Mesenchymal stem cell (in vitro differentiated cells and primary cell): ENCODE data around the gene NUP98.

Source experiments
- DNase-seq: peaks from one replicate; pipeline ENCODE4 v3.0.0-alpha.2; 2013
- H2AFZ ChIP-seq: one replicate; pipeline ENCODE4 v1.6.1; 2013; ENCODE audit warnings: low read depth, mild to moderate bottlenecking, control low read depth, inconsistent platforms, low read length, moderate library complexity
- H2AK5ac ChIP-seq: 2 replicates; pipeline ENCODE4 v1.6.1; 2013; ENCODE audit warnings: low read length, moderate library complexity, mild to moderate bottlenecking, inconsistent platforms; ENCODE audit not compliant: severe bottlenecking
- H2BK120ac ChIP-seq: one replicate; pipeline ENCODE4 v1.6.1; 2013; ENCODE audit warnings: low read depth, mild to moderate bottlenecking, inconsistent platforms, low read length, moderate library complexity
- H2BK12ac ChIP-seq, 2 experiments: one replicate each; pipeline ENCODE4 v1.6.1; 2013; ENCODE audit warnings: inconsistent platforms in 2 of 2, low read length in 2 of 2, mild to moderate bottlenecking in 2 of 2, moderate library complexity in 2 of 2, control low read depth in 1 of 2
- H2BK15ac ChIP-seq: one replicate; pipeline ENCODE4 v1.6.1; 2013; ENCODE audit warnings: mild to moderate bottlenecking, low read depth, inconsistent platforms; ENCODE audit not compliant: poor library complexity, severe bottlenecking
- H2BK5ac ChIP-seq: 2 replicates; pipeline ENCODE4 v1.6.1; 2013; ENCODE audit warnings: low read depth, mild to moderate bottlenecking, low read length, control low read depth, inconsistent platforms; ENCODE audit not compliant: poor library complexity, severe bottlenecking
- H3K14ac ChIP-seq, 2 experiments: one replicate each; pipeline ENCODE4 v1.6.1; 2013; ENCODE audit warnings: inconsistent platforms in 2 of 2, low read length in 2 of 2, control low read depth in 1 of 2, mild to moderate bottlenecking in 1 of 2, moderate library complexity in 1 of 2
- H3K18ac ChIP-seq, 2 experiments: one replicate each; pipeline ENCODE4 v1.6.1; 2013; ENCODE audit warnings: inconsistent platforms in 2 of 2, low read length in 2 of 2, control low read depth in 1 of 2, low read depth in 1 of 2, mild to moderate bottlenecking in 1 of 2
- H3K23ac ChIP-seq, 2 experiments: one replicate each; pipeline ENCODE4 v1.6.1; 2013; ENCODE audit warnings: inconsistent platforms in 2 of 2, low read length in 2 of 2, mild to moderate bottlenecking in 2 of 2, moderate library complexity in 2 of 2, control low read depth in 1 of 2
- H3K27ac ChIP-seq: 2 replicates; pipeline ENCODE4 v1.5.1; 2013; ENCODE audit warnings: mild to moderate bottlenecking, moderate library complexity, low read length, control low read depth, inconsistent platforms; ENCODE audit not compliant: poor library complexity, severe bottlenecking
- H3K27me3 ChIP-seq, 2 experiments: 2 replicates each; pipeline versions ENCODE4 v1.6.1 to v1.7.0; 2013; ENCODE audit warnings: low read length in 2 of 2, mild to moderate bottlenecking in 2 of 2, moderate library complexity in 2 of 2, control low read depth in 1 of 2, inconsistent platforms in 1 of 2; ENCODE audit not compliant: control insufficient read depth in 1 of 2, insufficient read depth in 1 of 2
- H3K36me3 ChIP-seq, 2 experiments: 2 replicates each; pipeline versions ENCODE4 v1.6.1 to v1.7.0; 2013; ENCODE audit warnings: low read length in 2 of 2, control low read depth in 1 of 2, inconsistent platforms in 1 of 2, low read depth in 1 of 2, mild to moderate bottlenecking in 1 of 2; ENCODE audit not compliant: insufficient read depth in 2 of 2, control insufficient read depth in 1 of 2
- H3K4ac ChIP-seq, 2 experiments: one replicate each; pipeline ENCODE4 v1.6.1; 2013; ENCODE audit warnings: inconsistent platforms in 2 of 2, low read length in 2 of 2, mild to moderate bottlenecking in 2 of 2, moderate library complexity in 2 of 2, control low read depth in 1 of 2, low read depth in 1 of 2
- H3K4me1 ChIP-seq: 2 replicates; pipeline ENCODE4 v1.6.1; 2013; ENCODE audit warnings: low read depth, low read length, control low read depth; ENCODE audit not compliant: control insufficient read depth, insufficient read depth
- H3K4me2 ChIP-seq: 2 replicates; pipeline ENCODE4 v1.6.1; 2013; ENCODE audit warnings: low read length, mild to moderate bottlenecking, inconsistent platforms; ENCODE audit not compliant: poor library complexity, severe bottlenecking
- H3K4me3 ChIP-seq, 2 experiments: 2 replicates each; pipeline versions ENCODE4 v1.5.1 to v1.7.0; 2013; ENCODE audit warnings: low read length in 2 of 2, mild to moderate bottlenecking in 2 of 2, control low read depth in 1 of 2, low read depth in 1 of 2; ENCODE audit not compliant: insufficient read depth in 1 of 2
- H3K79me1 ChIP-seq: replicated peaks from 2 replicates; pipeline ENCODE4 v1.6.1; 2013; ENCODE audit warnings: mild to moderate bottlenecking, control low read depth, low read length, inconsistent platforms; ENCODE audit not compliant: poor library complexity, severe bottlenecking
- H3K9ac ChIP-seq: 2 replicates; pipeline ENCODE4 v1.7.0; 2013; ENCODE audit warnings: mild to moderate bottlenecking, low read length, moderate library complexity
- H3K9me3 ChIP-seq: 2 replicates; pipeline ENCODE4 v1.7.0; 2013; ENCODE audit warnings: mild to moderate bottlenecking, low read length; ENCODE audit not compliant: control insufficient read depth
- H4K8ac ChIP-seq: one replicate; pipeline ENCODE4 v1.6.1; 2013; ENCODE audit warnings: inconsistent platforms, mild to moderate bottlenecking, low read length, moderate library complexity
- H4K91ac ChIP-seq: one replicate; pipeline ENCODE4 v1.6.1; 2013; ENCODE audit warnings: mild to moderate bottlenecking, low read length, inconsistent platforms
- WGBS: methylation state at CpG from one replicate; pipeline ENCODE4 v1.1.7; 2013; ENCODE audit warnings: mixed read lengths; 5-methylcytosine and 5-hydroxymethylcytosine counted together

Gene NUP98

GRCh38 chr11:3826721-3827120 lies 29.4 kb upstream of the NUP98 start:
- Histone ChIP-seq H2BK120ac (no peak overlapping the region), H3K27me3 (no peaks in the 10 kb centered on the region), H3K4me2 (no peak overlapping the region), H3K4me3 (no peak overlapping the region), H2AK5ac (no peak overlapping the region), H3K79me1 (peaks cover 22% of the 10 kb centered on the region), H2BK15ac (no peak overlapping the region), H3K4me1 (peaks cover 5% of the 10 kb centered on the region), H2BK5ac (no peak overlapping the region), H3K14ac (no peak overlapping the region), H4K8ac (no peak overlapping the region), H3K23ac (no peak overlapping the region), H2AFZ (no peak overlapping the region), H3K4ac (no peak overlapping the region), H3K18ac (no peak overlapping the region), H3K36me3 (peaks cover 48 to 66% of the 10 kb centered on the region in 2 experiments), H3K9ac (no peak overlapping the region), H3K9me3 (no peaks in the 10 kb centered on the region), H2BK12ac (no peak overlapping the region), H3K27ac (no peak overlapping the region), H4K91ac (no peak overlapping the region)
- WGBS, result 95% methylated on average over 3 of the region's 3 CpGs
- DNase-seq, result no peak

GRCh38 chr11:3825473-3826154 lies 28.3 kb upstream of the NUP98 start:
- no peak overlapping the region for H2BK5ac ChIP-seq
- H3K23ac ChIP-seq, result no peak overlapping the region

DNA sequence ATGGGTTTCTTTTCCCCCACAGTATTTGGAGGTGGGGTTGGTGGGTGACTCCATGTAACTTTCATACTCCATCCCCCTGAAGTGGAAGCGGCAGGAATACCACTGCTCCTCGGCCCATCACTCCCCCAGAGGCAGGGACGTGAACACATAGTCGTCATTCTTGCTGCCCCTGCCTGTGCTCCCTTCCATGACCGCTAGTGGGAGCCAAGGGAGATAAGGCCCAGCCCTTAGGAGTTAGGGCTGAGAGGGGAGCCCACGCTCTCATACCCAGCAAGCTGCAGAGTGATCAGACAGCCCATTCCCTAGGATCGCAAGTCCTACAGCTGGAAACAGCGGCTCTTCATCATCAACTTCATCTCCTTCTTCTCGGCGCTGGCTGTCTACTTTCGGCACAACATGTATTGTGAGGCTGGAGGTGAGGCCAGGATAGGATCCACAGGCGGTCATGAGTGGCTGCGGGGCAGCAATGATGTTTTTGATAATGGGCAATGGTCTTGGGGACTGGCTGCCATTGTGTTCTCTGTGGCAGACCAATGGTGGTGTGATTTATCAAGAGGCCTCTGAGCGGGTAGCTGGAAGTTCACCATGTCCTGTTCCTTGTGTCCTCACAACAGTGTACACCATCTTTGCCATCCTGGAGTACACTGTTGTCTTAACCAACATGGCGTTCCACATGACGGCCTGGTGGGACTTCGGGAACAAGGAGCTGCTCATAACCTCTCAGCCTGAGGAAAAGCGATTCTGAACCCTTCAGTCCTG lies 27.5 kb upstream of the NUP98 start:
- Histone ChIP-seq H3K36me3 (peaks cover 51 to 58% of the 10 kb centered on the region in 2 experiments), H2AK5ac (no peak overlapping the region), H3K4ac (no peak overlapping the region), H2BK15ac (no peak overlapping the region), H3K4me1 (peaks cover 5% of the 10 kb centered on the region), H3K27me3 (no peaks in the 10 kb centered on the region), H3K27ac (no peak overlapping the region), H3K4me3 (no peak overlapping the region), H3K9me3 (no peaks in the 10 kb centered on the region), H2BK5ac (no peak overlapping the region), H2BK12ac (no peak overlapping the region), H2BK120ac (no peak overlapping the region), H3K14ac (no peak overlapping the region), H3K23ac (no peak overlapping the region), H4K8ac (no peak overlapping the region), H3K18ac (no peak overlapping the region), H3K4me2 (no peak overlapping the region), H2AFZ (no peak overlapping the region), H3K79me1 (peaks cover 16% of the 10 kb centered on the region), H4K91ac (no peak overlapping the region), H3K9ac (no peak overlapping the region)
- 73% methylated on average over 18 of the region's 18 CpGs for WGBS
- peak; percentile 56 for DNase-seq

More at GRCh38 chr11:3825473-3826154, 28.3 kb upstream of the NUP98 start:
- Histone ChIP-seq H3K4me1 (peaks cover 5% of the 10 kb centered on the region), H3K27ac (no peak overlapping the region), H3K27me3 (no peaks in the 10 kb centered on the region), H3K79me1 (peaks cover 17% of the 10 kb centered on the region), H3K18ac (no peak overlapping the region), H3K9ac (no peak overlapping the region), H2AK5ac (no peak overlapping the region), H3K4me3 (no peak overlapping the region), H2BK15ac (no peak overlapping the region), H4K91ac (no peak overlapping the region), H2BK12ac (no peak overlapping the region), H2BK120ac (no peak overlapping the region), H3K14ac (no peak overlapping the region), H4K8ac (no peak overlapping the region), H3K4ac (no peak overlapping the region), H3K4me2 (no peak overlapping the region), H2AFZ (no peak overlapping the region), H3K9me3 (no peaks in the 10 kb centered on the region), H3K36me3 (peaks cover 51 to 64% of the 10 kb centered on the region in 2 experiments)
- no peak for DNase-seq
- 78% methylated on average over 6 of the region's 8 CpGs for WGBS

DNA sequence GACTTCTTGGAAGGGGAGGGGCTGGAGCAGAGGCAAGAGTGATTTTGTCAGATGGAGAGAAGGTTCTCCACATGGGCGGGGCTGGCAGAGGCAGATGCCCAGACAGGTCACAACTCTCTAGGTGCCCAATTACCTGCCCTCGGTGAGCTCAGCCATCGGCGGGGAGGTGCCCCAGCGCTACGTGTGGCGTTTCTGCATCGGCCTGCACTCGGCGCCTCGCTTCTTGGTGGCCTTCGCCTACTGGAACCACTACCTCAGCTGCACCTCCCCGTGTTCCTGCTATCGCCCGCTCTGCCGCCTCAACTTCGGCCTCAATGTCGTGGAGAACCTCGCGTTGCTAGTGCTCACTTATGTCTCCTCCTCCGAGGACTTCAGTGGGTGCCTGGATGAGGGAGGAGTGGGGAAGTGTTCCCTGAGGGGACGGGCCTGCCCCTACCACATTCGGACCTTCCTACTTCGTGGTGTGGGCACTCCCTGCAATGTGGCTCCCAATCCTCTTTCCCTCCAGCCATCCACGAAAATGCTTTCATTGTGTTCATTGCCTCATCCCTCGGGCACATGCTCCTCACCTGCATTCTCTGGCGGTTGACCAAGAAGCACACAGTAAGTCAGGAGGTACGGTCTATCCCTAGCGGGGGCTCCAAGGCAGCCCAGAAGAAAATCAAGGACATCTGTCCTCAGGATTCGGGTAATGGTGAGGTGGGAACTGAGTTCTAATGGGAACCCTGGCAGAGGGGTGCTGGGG lies 26.6 kb upstream of the NUP98 start:
- Histone ChIP-seq H2BK12ac (no peak overlapping the region), H3K4ac (no peak overlapping the region), H3K9ac (no peak overlapping the region), H3K23ac (no peak overlapping the region), H3K9me3 (no peaks in the 10 kb centered on the region), H3K4me1 (peaks cover 5% of the 10 kb centered on the region), H2AK5ac (no peak overlapping the region), H3K4me2 (no peak overlapping the region), H3K14ac (no peak overlapping the region), H2AFZ (no peak overlapping the region), H3K4me3 (peak overlapping the region in 1 of 2 experiments; percentile 9), H3K79me1 (peaks cover 15% of the 10 kb centered on the region), H3K18ac (no peak overlapping the region), H3K27me3 (no peaks in the 10 kb centered on the region), H4K8ac (no peak overlapping the region), H3K36me3 (peaks cover 51 to 57% of the 10 kb centered on the region in 2 experiments), H4K91ac (no peak overlapping the region), H2BK15ac (no peak overlapping the region), H3K27ac (no peak overlapping the region), H2BK5ac (no peak overlapping the region), H2BK120ac (no peak overlapping the region)
- WGBS, result 95% methylated on average over 29 of the region's 30 CpGs
- DNase-seq, result no peak
